Measurements from ENCODE around the gene GALNT14.

Gene GALNT14

DNA sequence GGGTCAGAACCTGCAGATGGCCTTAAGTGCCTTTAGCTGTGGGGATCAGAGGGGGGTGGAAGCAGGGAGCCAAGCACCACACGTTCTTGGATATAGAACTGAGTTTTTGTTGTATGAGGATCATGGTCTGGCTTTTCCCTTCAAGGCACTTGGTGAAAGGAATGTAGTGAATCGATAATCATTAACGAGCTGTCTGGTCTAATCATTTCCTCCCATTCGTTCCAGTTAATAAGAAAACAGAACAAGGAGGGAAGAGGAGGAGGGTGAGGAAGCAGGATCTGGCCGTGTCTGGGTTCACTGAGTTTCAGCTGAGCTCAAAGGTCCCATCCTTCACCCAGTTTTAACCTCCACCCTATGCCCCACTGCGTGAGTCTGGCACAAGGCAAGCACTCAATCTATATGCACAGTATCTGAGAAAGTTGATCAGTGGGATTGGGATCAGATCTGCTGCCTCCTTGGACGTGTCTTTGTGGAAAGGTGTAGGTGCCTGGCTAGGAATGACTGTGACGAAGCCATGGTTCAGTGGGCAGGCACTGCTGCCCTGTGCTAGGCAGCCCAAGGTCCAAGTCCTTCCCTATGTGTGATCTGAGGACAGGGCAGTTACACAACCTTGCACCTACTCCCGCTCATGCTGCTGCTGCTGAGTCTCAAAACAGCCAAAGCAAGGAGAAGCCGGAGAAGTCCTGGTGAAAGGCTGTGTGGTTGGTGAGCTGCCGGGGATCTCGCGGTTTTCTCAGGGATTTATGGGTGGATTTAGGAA lies 54.8 kb downstream of the GALNT14 start:
- DNase-seq: no peak

DNA sequence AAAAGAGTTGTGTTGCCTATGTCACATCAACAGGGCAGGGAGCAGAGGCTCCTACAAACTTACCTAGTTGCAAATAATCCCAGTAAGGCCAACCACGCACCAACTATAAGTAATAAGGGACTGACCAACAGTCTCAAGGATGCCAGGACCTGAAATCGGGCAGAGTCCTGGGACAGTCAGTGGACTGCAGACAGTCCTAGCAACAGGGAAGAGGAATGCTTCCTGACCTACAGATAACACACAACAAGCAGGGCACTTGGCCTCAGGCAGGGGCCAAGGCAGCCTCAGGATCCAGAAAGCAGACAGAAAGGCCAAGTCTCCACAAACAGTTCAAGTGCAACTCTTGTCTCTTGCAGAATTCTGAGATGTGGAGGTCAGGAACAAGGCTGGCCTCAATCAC lies 56.2 kb downstream of the GALNT14 start:
- DNase-seq: no peak

DNA sequence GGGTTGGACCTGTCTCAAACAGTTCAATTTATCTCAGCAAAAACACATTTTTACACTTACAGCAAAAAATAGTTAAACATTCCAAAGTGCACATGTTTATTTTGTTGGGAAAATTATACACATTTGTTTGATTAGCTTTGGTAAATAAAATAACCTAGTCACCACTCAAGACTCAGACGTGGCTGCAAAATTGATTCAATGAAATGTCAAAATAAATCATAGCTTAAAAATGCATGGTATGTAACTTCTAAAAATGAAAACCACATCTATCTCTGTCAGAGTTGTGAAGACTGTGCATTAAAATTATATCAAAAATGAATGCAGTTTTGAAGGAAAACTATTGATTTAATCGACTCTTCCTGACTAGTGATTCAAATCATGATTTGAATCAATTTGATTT lies 56.7 kb downstream of the GALNT14 start:
- DNase-seq: no peak

DNA sequence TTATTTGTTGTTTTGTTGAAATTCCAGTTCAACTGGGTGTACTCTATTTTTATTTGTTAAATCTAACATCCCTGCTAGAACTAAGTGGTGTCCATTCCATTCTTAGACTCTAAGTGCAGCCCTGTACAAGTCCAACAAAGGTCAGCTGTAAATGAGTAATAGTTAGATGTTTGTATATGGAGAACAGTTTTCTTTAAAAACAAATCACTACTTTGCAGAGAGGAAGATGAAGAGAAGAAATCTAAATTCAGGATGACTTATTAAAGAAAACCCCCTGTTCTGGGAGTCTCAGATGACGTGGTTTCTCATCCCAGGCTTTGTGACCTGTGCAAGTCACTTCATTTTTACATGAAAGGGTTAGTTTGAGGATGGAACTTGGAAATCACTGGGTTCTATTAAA lies 57.9 kb downstream of the GALNT14 start:
- DNase-seq: no peak

DNA sequence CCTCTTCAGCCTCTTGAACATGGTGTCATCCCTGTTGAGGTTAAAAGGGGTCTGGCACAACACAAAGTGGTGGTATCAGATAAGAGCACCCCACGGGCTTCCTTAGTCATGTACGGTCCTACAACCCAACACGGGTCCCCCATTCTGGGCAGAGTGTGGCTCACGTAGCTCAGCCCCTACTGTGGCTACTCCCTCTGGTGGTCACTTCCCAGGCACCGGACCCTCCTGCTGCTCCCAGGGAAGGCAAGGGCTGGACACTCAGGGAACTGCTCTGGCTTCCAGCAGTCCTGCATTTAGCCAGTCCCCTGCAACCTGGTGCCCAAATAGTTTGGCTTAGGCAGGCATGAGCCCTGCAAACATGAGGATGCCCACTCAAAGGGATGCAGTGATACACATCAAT lies 58.6 kb downstream of the GALNT14 start:
- DNase-seq: no peak

DNA sequence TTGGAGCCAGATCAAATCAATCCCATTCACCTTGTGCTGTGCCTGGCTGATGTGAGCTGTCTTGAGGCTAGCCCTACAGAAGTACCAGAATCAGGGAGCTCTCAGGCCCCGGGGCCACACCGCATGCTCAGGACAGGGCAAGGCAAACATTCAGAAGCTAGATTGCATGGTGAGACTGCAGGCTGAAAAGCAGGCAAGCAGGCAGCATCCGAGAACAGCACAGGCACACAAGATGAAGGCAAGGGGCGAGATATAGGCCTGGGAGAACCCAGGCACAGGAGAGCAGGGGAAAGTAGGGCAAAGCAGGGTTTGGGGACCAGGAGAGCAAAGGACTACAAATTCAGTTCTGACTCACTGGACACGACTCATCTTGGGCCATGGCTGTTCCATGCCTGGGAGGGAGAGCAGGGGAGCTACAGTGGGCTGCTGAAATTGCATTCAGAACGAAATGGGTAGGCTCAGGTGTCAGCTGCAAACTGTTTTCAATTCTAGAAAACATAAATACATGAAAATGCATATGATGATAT lies 59.6 kb downstream of the GALNT14 start:
- no peak for DNase-seq

DNA sequence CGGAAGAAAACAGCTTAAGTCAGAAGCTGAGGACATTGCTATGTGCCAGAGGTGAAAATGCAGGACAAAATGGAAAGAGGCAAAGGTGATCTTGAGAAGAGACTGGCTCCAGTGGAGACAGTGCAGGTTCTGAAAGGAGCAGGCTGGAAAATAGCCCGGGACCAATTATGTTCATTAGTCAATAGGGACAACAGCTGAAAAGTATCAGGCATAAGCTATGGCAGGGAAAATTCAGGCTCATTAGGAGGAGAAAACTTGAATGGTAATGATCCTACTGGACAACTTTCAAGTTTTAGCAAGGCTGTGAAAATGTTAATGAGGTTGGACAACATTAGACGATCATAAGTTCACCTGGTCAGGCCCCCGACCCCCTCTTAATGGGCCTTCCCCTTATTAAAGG lies 60.2 kb downstream of the GALNT14 start:
- no peak for DNase-seq

DNA sequence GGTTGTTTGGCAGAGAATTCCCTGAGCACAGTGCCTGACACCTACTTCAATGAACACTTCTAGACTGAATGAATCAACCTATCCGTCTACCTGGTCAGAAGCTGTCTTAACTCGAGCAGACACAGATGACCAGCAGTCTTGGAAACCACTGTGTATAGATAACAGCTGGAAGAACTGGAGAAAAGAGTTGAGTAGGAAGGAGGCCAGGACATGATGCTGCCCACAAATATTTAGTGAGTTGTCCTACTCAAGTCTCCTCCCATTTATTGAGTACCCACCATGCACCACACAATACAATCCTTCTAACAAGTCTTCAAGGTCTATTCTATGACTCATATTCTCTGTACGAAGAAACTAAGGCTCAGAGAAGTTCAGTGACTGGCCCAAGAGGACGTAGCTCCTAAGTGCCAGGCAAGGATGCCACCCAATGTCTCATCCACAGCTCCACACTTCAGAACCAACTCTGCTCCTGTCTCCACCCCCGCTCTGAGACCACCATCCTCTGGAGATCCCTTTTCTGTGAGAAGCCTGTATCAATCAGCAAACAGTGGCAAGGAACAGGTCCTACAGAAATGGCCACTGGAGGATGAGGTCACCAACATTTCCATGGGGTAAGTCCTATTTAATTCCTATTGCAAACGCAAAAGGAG lies 62.2 kb downstream of the GALNT14 start:
- DNase-seq: no peak

DNA sequence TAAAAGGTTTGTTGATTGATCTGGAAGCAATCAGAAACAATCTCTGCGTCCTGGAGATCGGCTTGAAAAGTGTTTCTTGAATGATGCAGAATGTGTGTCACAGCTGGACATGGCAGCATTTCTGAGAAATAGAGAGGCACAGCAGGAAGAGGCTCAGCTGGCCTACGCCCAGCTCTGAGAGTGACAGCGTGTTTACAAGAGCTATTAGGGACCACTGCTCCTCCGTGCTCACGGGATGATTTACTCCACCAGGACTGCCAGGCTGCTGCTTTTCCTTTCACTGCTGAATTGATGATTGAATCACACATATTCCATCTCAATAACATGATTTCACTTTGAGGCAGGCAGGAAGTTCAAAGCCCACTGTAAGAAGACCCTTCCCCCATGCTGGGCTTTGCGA lies 62.8 kb downstream of the GALNT14 start:
- no peak for DNase-seq

DNA sequence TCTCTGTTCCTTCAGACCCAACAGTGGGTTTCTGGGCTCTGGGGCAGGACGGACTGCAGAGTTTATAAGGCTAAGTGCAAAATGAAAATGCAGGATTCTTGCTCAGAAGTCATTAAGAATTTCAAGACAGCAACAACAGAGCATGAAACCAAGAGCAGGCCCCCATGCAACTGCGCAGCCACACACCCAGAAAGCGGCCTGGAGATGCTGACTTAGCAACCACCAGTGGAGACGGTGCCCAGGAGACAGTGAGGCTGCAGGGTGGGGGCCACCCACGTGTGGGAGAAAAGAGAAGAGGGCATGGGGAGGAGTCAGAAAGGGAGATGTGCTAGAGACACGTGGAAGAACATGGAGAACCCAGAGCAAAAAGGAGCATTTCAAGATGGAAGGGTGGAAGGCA lies 66.5 kb downstream of the GALNT14 start:
- no peak for DNase-seq

DNA sequence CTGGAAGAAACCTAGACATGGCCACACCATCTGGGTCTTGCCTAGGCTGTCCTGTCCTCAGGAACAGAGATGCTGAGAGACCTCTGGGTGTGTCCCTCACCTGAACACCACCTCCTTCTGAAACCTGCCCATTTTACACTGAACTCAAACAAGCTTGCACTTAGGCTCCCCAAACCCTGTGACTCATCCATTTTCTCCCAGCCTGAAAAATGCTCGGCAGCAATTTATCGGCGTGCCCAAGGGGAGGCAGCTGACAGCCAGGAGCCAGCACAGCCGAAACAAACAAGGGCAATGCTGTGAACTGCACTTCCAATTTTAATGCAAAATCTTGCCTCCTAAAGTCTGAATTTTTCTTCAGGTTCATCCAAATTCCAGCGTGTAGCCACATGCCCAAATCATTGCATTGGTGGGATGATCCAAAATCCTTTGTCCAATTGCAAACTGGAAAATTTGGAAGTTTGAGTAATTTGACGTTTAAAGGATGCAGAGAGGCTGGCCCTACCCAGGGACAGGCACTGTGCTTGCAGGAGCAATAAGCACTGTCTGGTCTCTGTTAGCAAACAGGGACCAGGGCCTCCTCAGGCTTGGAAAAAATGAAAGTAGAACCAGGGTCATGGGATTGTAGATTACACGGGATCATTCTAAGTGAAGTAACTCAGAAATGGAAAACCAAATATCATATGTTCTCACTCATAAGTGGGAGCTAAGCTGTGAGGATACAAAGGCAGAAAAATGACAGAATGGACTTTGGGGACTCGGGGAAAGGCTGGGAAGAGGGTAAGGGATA lies 67.7 kb downstream of the GALNT14 start:
- no peak for DNase-seq

DNA sequence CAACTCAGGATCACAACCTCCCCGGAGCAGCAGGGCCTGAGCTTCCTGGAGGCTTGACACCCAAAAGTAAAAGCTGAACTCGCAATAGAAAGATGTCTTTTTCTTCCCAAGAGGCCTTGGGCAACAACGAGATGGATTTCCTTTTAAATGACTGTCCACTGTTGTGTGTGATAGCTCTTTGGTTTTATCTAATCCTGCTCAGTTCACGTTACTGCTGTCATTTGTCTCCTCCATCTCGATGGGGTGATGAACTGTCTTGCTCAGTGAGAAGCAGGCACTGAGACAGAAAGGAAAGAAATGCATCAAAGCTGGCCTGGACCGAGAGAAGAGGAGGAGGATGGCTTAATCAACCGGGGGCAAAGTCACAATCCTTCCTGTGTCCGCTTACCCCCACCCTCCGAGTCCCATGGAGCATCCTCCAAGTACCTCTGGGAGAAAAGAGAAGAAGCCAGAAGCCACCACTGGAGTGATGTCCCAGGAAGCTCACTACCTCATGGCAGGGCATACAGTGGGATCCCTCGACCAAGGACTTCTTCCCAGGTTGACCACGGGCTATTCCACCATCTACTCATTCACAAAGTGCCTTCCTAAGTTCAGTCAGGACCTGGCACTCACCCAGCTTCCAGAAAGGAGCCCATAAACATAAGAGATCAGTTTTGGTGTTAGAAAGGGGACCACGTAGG lies 68.5 kb downstream of the GALNT14 start:
- DNase-seq: no peak

DNA sequence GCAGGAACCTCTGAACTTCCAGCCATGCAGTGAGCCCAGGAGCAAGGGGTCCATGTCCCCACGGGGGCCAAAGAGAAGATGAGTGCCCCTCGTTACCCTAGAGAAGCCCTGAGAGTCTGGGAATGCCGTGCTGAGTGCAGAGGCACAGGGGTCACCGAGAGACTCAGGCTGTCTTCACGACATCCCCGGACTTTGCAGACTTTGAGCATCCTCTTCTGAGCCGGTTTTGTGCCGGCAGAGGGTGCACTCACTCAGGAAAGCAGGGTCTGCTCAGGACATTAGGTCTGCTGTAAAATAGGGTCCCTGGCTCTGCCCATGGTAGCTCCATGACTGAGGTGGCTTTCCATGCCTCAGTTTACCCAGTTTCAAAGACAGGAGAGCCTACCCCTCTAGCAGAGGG lies 71.0 kb downstream of the GALNT14 start:
- no peak for DNase-seq

DNA sequence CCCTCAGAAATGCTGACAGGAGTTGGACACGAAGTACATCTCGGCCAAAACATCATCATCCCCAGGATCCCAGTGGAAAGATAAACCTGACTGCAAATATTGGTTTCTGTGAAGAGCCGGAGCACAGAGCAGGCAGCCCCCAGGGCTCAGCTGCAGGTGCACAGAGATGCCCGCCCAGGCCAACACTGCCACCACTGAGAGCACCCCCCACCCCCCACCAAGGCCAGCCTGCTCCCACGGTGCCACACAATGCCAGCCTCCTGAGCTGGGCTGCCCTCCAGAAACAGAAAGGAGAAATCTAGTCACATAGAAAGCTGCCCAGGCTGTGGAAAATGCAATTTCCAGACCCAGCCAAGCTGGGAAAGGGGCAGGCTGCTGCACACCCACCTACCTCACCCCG lies 71.7 kb downstream of the GALNT14 start:
- no peak for DNase-seq

DNA sequence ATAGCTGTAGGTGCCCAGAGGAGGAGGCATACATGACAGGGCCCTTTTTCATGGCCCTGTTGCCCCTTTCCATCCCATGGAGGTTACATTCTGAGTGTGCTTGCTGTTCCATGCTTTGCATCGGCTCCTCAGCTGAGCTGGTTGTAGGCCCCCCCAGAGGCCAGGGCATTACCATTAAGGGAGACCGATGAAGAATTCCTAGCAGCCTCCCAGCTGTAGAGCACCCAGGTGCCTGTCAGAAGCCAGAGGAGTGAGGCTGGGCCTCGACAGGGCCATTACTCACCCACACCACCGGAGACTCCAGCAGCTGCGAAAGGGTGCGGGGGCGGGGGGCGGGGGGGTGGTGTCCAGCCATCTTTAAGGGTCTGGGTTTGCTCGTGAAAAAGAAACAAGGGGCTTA lies 72.2 kb downstream of the GALNT14 start:
- DNase-seq: no peak

DNA sequence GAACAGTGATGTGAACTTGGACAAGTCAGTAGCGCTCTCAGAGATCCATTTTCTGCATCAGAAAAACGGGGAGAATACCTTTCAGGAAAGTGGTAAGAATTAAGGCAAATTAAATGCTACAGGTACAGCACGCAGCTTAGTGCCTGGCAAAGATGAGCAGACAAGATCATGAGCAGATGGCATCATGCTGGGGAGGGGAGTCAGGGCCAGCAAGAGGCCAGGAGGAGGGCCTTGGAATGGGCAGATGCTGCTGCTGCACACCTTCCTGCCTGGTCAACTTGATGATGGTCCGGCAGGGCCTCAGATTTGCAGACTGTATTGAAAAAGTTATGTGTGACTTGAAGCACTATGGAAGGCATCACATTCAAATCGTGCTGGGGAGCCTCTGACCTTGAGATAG lies 72.9 kb downstream of the GALNT14 start:
- DNase-seq: no peak

DNA sequence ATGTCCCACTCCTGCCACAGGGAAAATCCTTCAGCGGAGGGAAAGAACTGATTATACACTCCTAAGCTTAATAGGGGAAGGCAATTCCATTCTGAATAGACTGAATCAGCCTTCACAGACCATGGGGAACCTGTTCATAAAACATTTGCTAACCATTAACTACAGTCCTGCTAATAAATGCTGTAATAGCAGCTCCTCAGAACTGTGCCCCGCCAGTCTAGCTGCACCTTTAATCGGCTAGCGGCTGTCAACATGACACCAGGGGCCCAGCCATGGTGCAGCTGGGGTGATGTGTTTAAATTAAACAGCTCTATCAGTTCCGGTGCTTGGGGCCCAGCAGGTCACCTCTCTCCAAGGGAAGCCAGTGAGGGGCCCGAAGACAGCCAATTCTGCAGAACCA lies 77.8 kb downstream of the GALNT14 start:
- DNase-seq: no peak

DNA sequence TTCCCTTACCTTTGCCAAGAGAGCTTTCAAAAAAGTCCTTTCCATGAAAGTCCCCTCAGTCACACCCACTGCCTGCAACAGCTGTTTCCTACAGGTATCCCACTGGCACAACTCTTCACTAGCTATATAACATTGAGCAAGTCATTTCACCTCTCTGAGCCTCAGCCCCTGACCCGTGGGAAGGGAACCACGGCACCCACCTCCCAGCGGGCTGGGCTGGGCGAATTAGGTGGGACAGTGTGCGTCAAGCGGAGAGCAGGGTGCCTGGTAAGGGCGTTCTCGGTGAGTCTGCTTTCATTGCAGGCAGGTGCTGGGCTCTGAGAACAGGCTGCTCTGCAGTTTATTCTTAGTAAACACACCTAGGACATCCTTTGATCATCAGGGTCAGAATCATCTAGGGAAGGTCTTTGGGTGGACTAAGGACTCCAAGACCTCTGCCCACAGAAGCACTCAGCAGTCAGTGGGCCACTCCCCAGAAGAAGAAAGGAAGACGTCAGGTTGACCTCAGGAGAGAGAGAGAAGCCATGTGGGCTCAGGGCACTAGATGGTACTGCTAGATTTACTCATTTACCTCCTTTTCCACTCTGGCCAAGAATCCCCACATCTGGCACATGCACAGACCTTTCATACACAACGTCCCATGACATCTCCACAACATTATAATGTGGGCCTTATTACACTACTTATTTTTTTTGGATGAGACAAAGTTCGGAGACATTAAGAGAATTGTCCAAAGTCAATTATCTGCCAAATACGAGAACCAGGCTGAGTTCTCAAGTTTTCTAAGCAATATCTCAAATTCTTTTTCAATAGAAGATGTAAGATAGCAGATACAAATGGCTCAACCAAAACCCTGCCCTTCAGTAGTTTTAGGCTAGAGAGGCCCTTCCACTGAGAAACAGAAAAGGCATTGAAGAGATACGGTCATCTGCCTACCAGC lies 79.9 kb downstream of the GALNT14 start:
- DNase-seq: no peak

DNA sequence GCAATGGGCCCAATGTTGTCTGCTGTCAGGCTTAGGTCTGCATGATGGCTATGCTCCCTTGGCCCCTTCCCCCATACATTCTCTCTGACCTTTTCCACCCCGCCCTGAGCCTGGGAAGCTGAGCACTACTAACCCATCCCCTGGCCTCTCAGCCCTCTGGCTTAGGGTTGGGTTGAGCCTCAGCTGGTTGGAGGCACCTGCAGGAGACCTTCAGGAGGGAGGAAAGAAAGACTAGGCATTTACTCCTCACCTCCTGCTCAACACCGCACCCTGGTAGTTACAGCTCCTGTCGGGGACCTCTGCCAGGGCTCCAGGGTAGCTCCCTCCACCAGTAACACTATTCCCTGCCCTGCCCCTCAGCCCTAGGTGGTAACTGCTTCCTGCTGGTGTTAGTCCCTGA lies 80.5 kb downstream of the GALNT14 start:
- DNase-seq: no peak

DNA sequence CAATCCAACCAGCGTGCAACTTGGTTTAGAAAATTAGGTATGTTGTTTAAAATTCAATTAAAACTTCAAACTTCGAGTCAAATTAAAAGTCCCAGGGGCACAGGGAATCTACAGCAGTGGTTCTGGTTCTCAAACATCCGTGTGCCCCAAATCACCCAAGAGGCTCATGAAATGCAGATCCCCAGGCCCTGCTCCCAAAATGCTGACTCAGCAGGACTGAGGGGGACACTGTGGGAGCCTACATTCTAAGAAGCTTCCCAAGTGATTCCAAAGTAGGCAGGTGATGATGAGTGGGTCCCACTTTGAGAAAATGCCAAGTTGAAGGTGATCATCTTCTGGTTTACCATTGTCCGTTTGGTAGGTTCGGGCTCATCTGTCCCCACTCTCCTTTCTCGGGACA lies 82.3 kb downstream of the GALNT14 start:
- DNase-seq: no peak

DNA sequence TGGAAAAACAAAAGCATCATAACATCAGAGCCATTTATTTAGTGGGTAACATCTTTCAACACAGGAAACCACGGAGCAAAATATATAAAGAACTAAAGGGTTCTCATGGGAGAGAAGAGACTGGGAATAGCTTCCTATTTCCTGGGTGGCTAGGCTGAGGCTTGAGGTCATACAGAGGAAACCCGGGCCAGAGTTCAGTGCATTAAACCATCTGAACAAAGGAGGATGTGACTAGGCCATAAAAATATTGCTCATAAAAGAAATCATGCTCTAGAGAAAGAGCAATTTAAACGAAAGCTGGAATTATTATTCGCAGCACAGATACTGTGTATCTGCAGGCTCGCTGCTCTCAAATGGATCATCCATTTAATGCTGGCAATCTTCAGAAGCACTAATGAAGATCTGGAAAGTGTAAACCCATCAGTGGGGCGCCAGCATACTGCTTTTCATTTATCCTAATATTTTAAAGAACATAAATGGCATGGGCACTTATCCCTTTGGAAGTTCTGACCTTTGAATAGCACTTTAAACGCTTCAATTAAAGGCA lies 83.3 kb downstream of the GALNT14 start:
- no peak for DNase-seq

All from NCI-H446 treated with DMSO at 0.1 percent for 48 hours (cell line).